ENCODE data around the gene ENKD1. TPM values are rescaled to one million over a fixed set of nuclear protein-coding genes. Genes with fewer than 3 reads are reported as not detected.
A peak's percentile ranks its signal among the peaks of the same experiment; 100 is the strongest.

ENKD1 gene
- total RNA-seq, 5 donors from 2014 or later (not counting 1 experiment from before 2014, with no cell fraction given), result 4.2 to 12.1 (median 10.1) TPM

GRCh38 chr16:67672739-67673662, 6.5 kb upstream of the ENKD1 start:
- peak in 1 of 4 experiments; percentile 14 for ATAC-seq (replicated peaks in 1 of 4)
- Mint-ChIP-seq H3K27ac (peak overlapping the region; percentile 19 to 36), H3K27me3 (no peaks in the 10 kb centered on the region), H3K4me3 (no peak overlapping the region), H3K36me3 (no peaks in the 10 kb centered on the region), H3K4me1 (peaks cover 5 to 12% (median 6%) of the 10 kb centered on the region in 3 donors), H3K9me3 (no peaks in the 10 kb centered on the region)
- Histone ChIP-seq H3K36me3 (ENCODE audit: control insufficient read depth in 2 of 2, extremely low read depth in 1 of 2, insufficient read depth in 1 of 2, low read length in 1 of 2) (peaks cover 4 to 10% of the 10 kb centered on the region in 2 donors), H3K27me3 (replicated peaks in 1 of 2; ENCODE audit: control insufficient read depth in 2 of 2, extremely low read depth in 1 of 2, insufficient read depth in 2 of 2, low read length in 1 of 2) (no peaks in the 10 kb centered on the region), H3K4me3 (ENCODE audit: control insufficient read depth in 1 of 2, extremely low read depth in 1 of 2, low read length in 1 of 2) (no peak overlapping the region), H3K9me3 (no peaks in the 10 kb centered on the region), H3K4me1 (ENCODE audit: control insufficient read depth in 1 of 2, extremely low read depth in 1 of 2, insufficient read depth in 2 of 2, low read length in 2 of 2) (peaks cover 0 to 4% of the 10 kb centered on the region in 2 experiments), H3K27ac (ENCODE audit: low read length) (no peak overlapping the region)
- ChIA-PET CTCF (interaction anchor here (0.6 to 1.4 kb wide), 6 partner anchors 29 to 926 kb away, joined by 3 to 4 read pairs (median 4); partner anchors contain the start of genes GFOD2 (in 1 of the 2), RANBP10 (in 1 of the 2) and TSNAXIP1 (in 1 of the 2)), POLR2A (interaction anchor here in 1 of 2 donors (0.6 kb wide), 1 partner anchor 178 kb away, joined by 3 read pairs; no protein-coding TSS in a partner anchor)
- WGBS (ENCODE audit: insufficient coverage), result 78% methylated on average over 10 of the region's 13 CpGs
- DNase-seq, result peak in 24 of 35 experiments; percentile 23 to 64 (median 48)

- 49% methylated on average over 4 of the region's 4 CpGs for WGBS (ENCODE audit: insufficient coverage)
Measured at GRCh38 chr16:67672306-67672705, 5.8 kb upstream of the ENKD1 start.

GRCh38 chr16:67669499-67670101, 3.0 kb upstream of the ENKD1 start:
- H3K9me3 Mint-ChIP-seq, result no peaks in the 10 kb centered on the region

More at GRCh38 chr16:67672306-67672705, 5.8 kb upstream of the ENKD1 start:
- Histone ChIP-seq H3K36me3 (ENCODE audit: control insufficient read depth in 2 of 2, extremely low read depth in 1 of 2, insufficient read depth in 1 of 2, low read length in 1 of 2) (peaks cover 4 to 5% of the 10 kb centered on the region in 2 donors), H3K27ac (ENCODE audit: low read length) (no peak overlapping the region), H3K9me3 (no peaks in the 10 kb centered on the region), H3K4me1 (ENCODE audit: control insufficient read depth in 1 of 2, extremely low read depth in 1 of 2, insufficient read depth in 2 of 2, low read length in 2 of 2) (peaks cover 4 to 11% of the 10 kb centered on the region in 2 experiments), H3K4me3 (ENCODE audit: control insufficient read depth in 1 of 2, extremely low read depth in 1 of 2, low read length in 1 of 2) (no peak overlapping the region), H3K27me3 (replicated peaks in 1 of 2; ENCODE audit: control insufficient read depth in 2 of 2, extremely low read depth in 1 of 2, insufficient read depth in 2 of 2, low read length in 1 of 2) (no peaks in the 10 kb centered on the region)
- ATAC-seq (replicated peaks in 1 of 4), result no peak
- DNase-seq, result no peak
- Mint-ChIP-seq H3K36me3 (no peaks in the 10 kb centered on the region), H3K27me3 (no peaks in the 10 kb centered on the region), H3K9me3 (no peaks in the 10 kb centered on the region), H3K4me3 (no peak overlapping the region), H3K27ac (no peak overlapping the region), H3K4me1 (peaks cover 5 to 19% (median 12%) of the 10 kb centered on the region in 3 donors)
- POLR2A ChIA-PET, result interaction anchor here in 1 of 2 donors (0.6 kb wide), 1 partner anchor 177 kb away, joined by 3 read pairs; no protein-coding TSS in a partner anchor
- CTCF ChIA-PET, result interaction anchor here (0.7 to 1.4 kb wide), 5 partner anchors 29 to 478 kb away, joined by 3 to 4 read pairs (median 4); partner anchors contain the start of genes GFOD2 (in 1 of the 2), RANBP10 (in 1 of the 2) and TSNAXIP1 (in 1 of the 2)

DNA sequence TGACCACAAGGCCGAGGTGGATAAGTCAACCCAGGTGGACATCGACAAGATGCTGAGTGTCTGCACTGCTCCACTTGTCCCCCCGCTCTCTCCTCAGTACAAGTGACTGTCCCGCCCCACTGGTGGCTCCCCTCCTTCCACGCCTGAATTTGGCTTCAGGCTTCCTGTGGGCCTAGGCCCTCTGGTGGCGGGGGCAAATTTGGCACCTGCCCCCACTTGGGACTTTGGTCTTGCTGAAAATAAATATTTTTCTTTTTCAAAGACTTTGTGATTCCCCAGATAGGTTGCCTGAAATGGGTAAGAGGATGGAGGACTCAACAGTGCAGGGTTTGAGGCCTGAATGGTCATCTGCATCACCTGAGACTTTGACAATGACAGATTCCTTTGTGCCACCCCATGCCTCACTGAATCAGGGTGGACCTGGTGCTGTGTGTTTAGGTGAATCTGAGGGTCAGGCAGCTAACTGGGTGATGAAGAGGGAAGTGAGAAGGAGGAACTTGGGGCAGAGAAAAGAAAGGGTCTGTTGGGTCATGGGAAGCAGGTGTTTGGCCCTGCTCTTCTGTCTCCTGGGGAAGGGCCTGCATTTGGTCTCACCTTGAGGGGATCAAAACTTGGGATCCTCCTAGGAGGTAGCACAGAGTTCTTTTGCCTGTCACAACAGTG, 2.1 kb upstream of the ENKD1 start:
- POLR2A ChIA-PET, result no interaction called here
- peak overlapping the region in 2 of 3 donors; percentile 36 to 54 for H3K4me3 Mint-ChIP-seq

More at GRCh38 chr16:67669499-67670101, 3.0 kb upstream of the ENKD1 start:
- H3K9me3 ChIP-seq, result no peaks in the 10 kb centered on the region
- Mint-ChIP-seq H3K27ac (peak overlapping the region in 1 of 2 donors; percentile 48), H3K27me3 (no peaks in the 10 kb centered on the region), H3K36me3 (no peaks in the 10 kb centered on the region), H3K4me3 (no peak overlapping the region), H3K4me1 (peaks cover 11 to 29% (median 22%) of the 10 kb centered on the region in 3 donors)
- DNase-seq, result no peak
- H3K36me3 ChIP-seq (ENCODE audit: control insufficient read depth in 2 of 2, extremely low read depth in 1 of 2, insufficient read depth in 1 of 2, low read length in 1 of 2), result peaks cover 0 to under 1% of the 10 kb centered on the region in 2 donors
- ATAC-seq (replicated peaks in 1 of 4), result no peak
- ChIA-PET CTCF (interaction anchor here (0.6 to 1.1 kb wide), 4 partner anchors 13 to 149 kb away, joined by 3 to 6 read pairs (median 4); no protein-coding TSS in a partner anchor), POLR2A (interaction anchor here (0.6 kb wide), 2 partner anchors 38 to 145 kb away, joined by 4 to 8 read pairs; no protein-coding TSS in a partner anchor)
- H3K4me1 ChIP-seq (ENCODE audit: control insufficient read depth in 1 of 2, extremely low read depth in 1 of 2, insufficient read depth in 2 of 2, low read length in 2 of 2), result peaks cover 5 to 26% of the 10 kb centered on the region in 2 experiments
- 91% methylated on average over 7 of the region's 10 CpGs for WGBS (ENCODE audit: insufficient coverage)
- no peaks in the 10 kb centered on the region for H3K27me3 ChIP-seq (replicated peaks in 1 of 2; ENCODE audit: control insufficient read depth in 2 of 2, extremely low read depth in 1 of 2, insufficient read depth in 2 of 2, low read length in 1 of 2)
- H3K4me3 ChIP-seq (ENCODE audit: control insufficient read depth in 1 of 2, extremely low read depth in 1 of 2, low read length in 1 of 2), result no peak overlapping the region
- no peak overlapping the region for H3K27ac ChIP-seq (ENCODE audit: low read length)

DNA sequence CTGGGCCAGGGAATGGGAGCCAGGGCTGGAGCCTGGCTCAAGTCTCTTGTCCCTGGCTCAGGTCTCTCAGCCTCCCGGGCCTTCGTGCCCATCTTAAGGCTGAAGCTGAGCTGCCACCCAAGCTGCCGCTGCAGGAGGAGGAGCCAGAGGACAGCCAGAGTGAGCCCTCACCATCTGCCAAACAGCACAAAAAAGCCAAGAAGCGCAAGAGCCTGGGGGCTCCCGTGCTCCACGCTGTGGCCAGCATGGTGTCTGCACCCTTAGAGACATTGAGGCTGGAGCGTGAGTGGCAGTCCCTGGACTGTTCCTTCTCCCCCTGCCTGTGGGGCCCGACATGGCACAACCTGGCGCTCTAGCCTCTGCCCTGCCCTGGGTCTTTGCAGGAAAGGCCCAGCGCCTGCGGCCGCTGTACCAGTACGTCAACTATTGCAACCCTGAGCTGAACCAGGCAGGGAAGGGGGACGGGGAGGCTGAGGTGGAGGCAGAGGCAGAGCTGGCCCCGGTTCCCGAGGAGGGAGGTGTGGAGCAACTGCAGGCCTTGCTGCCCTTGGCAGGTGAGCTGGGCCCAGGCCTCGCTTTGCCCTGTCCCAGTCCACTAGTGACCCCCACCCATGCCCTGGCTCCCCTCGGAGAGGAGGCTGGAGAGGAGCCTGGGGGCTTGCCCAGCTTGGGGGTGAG, 1.4 kb upstream of the ENKD1 start:
- ChIA-PET CTCF (interaction anchor here (0.5 to 2.8 kb wide), 12 partner anchors 9 to 837 kb away, joined by 3 to 15 read pairs (median 4); partner anchors contain the start of genes CARMIL2 (in 2 of the 2), ATP6V0D1 (in 1 of the 2), DDX28 (in 1 of the 2) and DUS2 (in 1 of the 2)), POLR2A (interaction anchor here in 1 of 2 donors (0.6 kb wide), 1 partner anchor 86 kb away, joined by 4 read pairs; no protein-coding TSS in a partner anchor)
- H3K4me1 Mint-ChIP-seq, result peaks cover 11 to 36% (median 22%) of the 10 kb centered on the region in 3 donors
- peak overlapping the region; percentile 63 to 72 for H3K27ac Mint-ChIP-seq
- peak; percentile 86 to 90 (median 87) for ATAC-seq (replicated peaks in 1 of 4)
- no peaks in the 10 kb centered on the region for H3K9me3 Mint-ChIP-seq
- peak overlapping the region; percentile 43 for H3K27ac ChIP-seq (ENCODE audit: low read length)
- peak; percentile 62 to 89 (median 80) for DNase-seq
- no peaks in the 10 kb centered on the region for H3K27me3 ChIP-seq (replicated peaks in 1 of 2; ENCODE audit: control insufficient read depth in 2 of 2, extremely low read depth in 1 of 2, insufficient read depth in 2 of 2, low read length in 1 of 2)
- peaks cover 5 to 26% of the 10 kb centered on the region in 2 experiments for H3K4me1 ChIP-seq (ENCODE audit: control insufficient read depth in 1 of 2, extremely low read depth in 1 of 2, insufficient read depth in 2 of 2, low read length in 2 of 2)
- 35% methylated on average over 15 of the region's 18 CpGs for WGBS (ENCODE audit: insufficient coverage)
- peak overlapping the region; percentile 63 to 64 for H3K4me3 ChIP-seq (ENCODE audit: control insufficient read depth in 1 of 2, extremely low read depth in 1 of 2, low read length in 1 of 2)
- H3K27me3 Mint-ChIP-seq, result no peaks in the 10 kb centered on the region
- no peaks in the 10 kb centered on the region for H3K36me3 Mint-ChIP-seq
- H3K9me3 ChIP-seq, result no peaks in the 10 kb centered on the region
- peak overlapping the region; percentile 79 to 87 (median 84) for H3K4me3 Mint-ChIP-seq
- no peaks in the 10 kb centered on the region for H3K36me3 ChIP-seq (ENCODE audit: control insufficient read depth in 2 of 2, extremely low read depth in 1 of 2, insufficient read depth in 1 of 2, low read length in 1 of 2)

More for the DNA sequence above, 2.1 kb upstream of the ENKD1 start:
- Histone ChIP-seq H3K36me3 (ENCODE audit: control insufficient read depth in 2 of 2, extremely low read depth in 1 of 2, insufficient read depth in 1 of 2, low read length in 1 of 2) (no peaks in the 10 kb centered on the region), H3K4me3 (ENCODE audit: control insufficient read depth in 1 of 2, extremely low read depth in 1 of 2, low read length in 1 of 2) (no peak overlapping the region), H3K9me3 (no peaks in the 10 kb centered on the region), H3K27me3 (replicated peaks in 1 of 2; ENCODE audit: control insufficient read depth in 2 of 2, extremely low read depth in 1 of 2, insufficient read depth in 2 of 2, low read length in 1 of 2) (no peaks in the 10 kb centered on the region), H3K27ac (ENCODE audit: low read length) (peak overlapping the region; percentile 43), H3K4me1 (ENCODE audit: control insufficient read depth in 1 of 2, extremely low read depth in 1 of 2, insufficient read depth in 2 of 2, low read length in 2 of 2) (peaks cover 5 to 26% of the 10 kb centered on the region in 2 experiments)
- CTCF ChIA-PET, result interaction anchor here (1.1 to 2.8 kb wide), 8 partner anchors 9 to 187 kb away, joined by 3 to 15 read pairs (median 8); partner anchors contain the start of genes ATP6V0D1 (in 1 of the 2) and CARMIL2 (in 1 of the 2)
- H3K27me3 Mint-ChIP-seq, result no peaks in the 10 kb centered on the region
- H3K4me1 Mint-ChIP-seq, result peaks cover 11 to 35% (median 22%) of the 10 kb centered on the region in 3 donors
- H3K9me3 Mint-ChIP-seq, result no peaks in the 10 kb centered on the region
- no peaks in the 10 kb centered on the region for H3K36me3 Mint-ChIP-seq
- 100% methylated on average over 2 of the region's 6 CpGs for WGBS (ENCODE audit: insufficient coverage)
- no peak for ATAC-seq (replicated peaks in 1 of 4)
- peak in 7 of 35 experiments; percentile 20 to 46 (median 30) for DNase-seq
- H3K27ac Mint-ChIP-seq, result peak overlapping the region; percentile 39 to 66

Measured in T-cell (primary cell).